Activated CD8-positive, alpha-beta memory T cell treated with anti-CD3 and anti-CD28 coated beads, Interleukin-2, amount 50 U/mL, for 1 hour (primary cell): ENCODE data around the gene MRPL32.

Experiments used
- DNase-seq: peaks from one replicate; pipeline ENCODE4 v3.0.0-alpha.2; 2020; ENCODE audit errors: extremely low read depth

MRPL32 gene

DNA sequence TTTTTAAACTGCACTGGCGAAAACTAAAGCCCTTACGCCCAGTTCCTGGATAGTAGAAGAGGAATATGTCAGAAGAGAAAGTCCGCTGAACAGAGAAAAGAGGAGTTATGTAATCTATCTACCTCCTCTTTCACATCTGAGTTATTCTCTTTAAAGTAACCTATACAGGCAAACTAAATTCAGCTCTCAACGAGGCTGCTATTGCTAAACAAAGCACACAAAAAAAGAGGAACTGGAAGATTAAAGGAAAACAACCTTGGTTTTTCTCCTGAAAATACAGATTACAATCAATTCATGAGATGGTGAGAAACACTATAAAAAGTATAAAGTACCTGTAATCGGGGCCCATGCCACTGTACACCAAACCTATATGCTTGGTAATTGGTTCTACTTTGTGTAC, 6.0 kb upstream of the MRPL32 start:
- no peak for DNase-seq

DNA sequence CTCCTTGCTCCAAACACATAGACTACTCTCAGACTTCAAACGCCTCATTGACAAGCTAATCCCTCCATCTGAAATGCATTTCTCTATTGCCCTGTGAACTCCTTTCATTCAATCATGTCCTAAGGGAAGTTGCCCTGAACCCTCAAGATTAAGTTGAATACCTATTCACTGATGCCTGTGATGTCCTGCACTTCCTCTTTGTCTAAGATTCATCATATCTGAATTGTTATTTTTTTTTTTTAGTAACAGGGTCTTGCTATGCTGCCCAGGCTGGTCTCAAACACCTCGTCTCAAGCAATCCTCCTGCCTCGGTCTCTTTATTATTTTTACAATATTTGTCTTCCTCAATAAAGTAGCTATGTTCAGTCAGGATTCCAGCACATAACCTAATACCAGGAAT, 3.4 kb upstream of the MRPL32 start:
- DNase-seq: no peak

DNA sequence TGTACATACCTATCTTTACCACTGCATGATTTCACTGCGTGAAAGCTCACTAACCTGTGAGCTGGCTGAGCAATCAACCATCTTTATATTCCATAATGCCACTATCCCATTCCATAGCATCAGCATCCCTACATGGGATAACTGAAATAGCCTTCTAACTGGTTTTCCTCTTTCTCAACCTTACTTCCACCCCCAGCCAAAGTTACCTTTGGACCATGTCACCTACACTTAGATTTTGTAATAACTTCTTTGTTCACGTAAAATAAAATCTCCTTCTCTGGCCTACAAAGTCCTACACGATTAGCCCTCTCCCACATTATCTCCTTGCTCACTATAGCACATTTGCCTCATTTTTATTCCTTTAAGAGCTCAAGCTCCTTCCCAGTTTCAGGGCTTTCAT, 2.7 kb upstream of the MRPL32 start:
- DNase-seq: no peak

DNA sequence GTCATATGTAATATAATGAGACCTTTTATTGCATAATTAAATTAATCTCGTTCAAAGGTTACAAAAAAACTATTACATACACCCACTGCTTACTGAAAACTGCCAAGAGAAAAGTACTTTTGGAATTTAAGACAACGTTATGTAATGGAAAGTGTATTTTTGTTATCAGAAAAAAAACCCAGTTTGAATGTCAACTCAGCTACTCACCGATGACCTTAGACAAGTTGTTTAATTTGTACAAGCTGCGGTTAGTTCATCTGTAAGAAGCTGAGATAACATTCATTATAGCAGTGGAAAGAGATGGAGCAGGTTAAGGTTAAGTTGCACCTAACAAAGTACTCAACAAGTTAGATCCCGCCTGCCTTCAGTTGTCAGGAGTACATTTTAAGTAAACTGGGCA, 1.3 kb upstream of the MRPL32 start:
- DNase-seq: no peak

DNA sequence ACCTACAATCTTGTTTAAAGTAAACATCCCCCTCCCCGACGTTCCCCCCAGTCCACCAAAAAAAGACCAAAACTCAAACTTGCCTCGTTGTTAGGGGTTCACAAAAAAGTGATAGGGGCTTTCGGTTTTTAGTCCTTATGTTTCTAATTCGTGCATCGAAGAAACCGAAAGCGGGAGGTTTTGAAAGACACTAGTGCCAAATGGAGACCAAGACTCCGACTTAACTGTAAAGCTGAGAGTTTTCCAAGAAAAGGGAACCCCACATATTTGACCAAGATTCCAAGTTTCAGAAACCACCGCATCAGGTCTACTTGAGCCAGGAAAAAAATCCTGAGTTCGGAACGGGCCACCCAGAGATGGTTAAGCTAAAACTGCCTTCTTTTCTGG, 736 bp upstream of the MRPL32 start:
- no peak for DNase-seq

DNA sequence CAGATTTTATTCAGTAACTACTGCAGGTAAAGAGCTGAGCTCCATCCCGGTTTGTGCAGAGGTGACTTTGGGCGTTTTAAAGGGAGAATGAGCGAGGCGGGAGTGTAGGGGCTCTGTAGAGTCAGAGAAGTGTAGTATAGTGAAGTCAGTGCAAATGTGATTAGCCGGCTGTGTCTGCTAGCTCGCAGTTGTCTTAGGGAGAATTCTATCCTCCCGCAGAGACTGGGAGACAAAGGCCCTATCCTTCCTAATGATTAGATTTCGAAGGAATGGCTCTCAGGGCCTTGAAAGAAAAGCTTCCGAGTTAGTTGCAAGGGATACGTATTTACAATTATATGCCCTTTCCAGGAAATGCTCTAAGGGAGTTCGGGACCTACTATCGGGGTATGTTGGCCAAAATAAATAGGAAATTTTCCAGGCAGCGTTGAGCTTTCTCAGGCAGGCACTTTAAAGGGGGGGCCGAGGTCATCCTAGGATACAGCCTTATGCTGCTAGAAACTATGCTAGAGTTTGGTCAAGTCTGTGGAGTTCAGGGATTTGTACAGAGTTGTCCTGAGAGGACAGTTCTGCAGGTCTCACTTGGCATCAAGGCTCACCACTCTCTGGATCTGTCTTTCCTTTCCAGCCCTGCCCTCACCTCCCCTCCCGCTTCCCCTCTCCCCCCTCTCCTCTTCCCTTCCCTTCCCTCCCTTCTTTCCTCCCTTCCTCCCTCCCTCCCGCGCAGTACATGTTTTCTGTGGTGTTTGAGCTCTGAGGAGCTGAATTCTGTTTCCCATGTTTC, 825 bp downstream of the MRPL32 start:
- DNase-seq: no peak

DNA sequence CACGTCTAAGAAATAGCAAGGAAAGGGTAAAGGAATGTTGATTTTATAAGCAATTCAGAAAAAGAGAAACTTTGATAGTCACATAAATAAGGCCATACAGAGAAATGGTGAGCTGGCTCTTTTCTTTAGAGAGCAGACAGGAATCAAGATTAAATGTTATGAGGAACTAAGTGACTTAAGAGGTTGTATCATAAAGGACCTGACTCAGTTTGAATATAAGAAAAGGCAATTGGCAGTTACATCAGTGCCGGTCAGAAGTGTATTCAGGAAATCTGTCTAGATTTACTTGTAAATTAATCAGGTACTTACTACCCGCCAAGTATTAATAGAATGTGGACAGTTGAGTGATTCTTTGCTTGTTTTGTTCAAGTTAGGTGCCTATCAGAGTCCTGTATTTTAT, 2.1 kb downstream of the MRPL32 start:
- DNase-seq: no peak

DNA sequence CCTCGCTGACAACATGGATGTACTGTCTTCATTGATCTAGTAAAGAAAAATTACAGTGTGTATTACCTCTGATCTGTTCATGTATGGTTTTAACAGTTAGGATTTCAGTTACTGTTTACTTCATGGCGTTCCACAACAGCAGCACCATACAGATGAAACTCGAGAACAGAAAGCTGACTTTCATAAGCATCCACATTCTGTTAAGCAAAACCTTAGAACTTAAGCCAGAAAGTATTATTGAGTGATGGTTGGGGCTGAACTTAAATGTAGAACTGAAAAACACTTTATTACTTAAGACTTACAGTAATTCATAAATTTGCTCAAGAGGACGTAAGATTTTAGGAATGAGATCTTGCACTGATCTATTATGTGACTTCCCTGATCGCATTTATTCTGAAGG, 3.7 kb downstream of the MRPL32 start:
- DNase-seq: no peak

DNA sequence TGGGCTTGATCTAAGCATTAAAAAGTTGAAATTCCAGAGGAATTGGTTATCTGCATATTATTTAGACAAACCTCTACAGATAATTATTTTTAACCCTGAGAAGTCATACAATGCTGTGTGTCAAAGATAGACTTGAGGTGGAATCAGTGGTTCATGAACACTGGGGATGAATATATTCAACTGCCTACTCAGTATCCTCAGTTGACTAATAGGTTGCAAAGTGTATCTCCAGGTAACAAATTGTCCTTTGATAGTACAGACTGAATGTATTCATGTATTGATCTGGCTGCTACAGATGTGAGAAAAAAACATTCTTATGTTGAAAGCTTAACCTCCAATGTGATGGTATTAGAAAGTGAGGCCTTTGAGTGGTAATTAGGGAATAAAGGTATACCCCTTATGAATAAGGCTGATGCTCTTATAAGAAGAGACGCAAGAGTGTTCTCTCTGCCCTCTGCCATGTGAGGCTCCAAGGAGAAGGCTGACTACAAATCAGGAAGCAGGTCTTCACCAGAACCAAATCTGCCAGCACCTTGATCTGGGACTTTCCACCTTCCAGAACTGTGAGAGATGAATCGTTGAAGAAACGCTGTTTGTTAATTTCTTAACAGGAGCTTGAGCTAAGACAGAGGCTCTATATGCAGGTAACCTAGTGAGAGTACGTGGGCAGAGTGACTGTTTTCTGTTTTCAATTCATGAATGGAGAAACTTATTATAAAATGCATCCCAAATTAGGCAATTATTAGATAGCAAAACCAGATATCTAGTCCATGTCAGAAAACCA, 7.5 kb downstream of the MRPL32 start:
- DNase-seq: no peak

DNA sequence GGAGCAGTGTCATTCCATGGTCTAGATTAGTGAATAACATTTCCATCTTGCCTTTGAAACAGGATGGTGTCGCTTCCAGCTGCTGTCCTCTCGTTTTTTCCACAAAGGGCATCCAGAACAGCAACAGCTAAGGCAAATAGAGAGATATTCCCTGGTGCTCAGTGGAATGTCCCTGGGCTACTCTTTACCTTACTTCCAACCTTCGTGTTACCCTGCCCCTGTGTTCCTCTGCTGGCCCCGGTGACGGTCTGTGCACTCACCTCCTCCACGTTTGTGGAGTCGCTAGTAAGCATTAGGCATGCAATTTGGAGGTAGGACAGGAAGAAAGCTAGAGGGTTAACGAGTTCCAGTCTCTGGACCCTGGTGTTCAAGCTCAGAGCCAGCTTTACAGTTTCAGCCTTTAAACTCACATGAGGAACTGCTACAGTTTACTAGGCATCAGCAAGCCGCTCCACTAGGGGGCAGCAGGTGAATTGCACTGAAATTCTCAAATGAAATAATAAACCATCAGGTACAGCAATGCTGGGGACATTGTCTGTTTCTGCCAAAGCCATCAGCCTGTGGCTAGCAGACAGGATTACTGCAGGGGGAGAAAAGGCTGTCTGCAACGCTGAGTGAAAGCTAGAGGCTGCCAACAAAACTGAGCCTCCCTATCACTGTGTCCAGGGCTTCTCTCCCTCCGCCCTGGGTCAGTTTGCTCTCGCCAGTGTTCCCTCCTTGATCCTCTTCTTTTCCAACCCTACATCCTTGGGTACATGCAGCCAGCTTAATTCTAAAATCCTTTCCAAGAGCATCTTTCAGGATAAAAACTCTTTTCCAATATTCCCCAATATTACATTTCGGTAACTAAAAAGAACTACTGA, 9.0 kb downstream of the MRPL32 start:
- peak; percentile 46 for DNase-seq

DNA sequence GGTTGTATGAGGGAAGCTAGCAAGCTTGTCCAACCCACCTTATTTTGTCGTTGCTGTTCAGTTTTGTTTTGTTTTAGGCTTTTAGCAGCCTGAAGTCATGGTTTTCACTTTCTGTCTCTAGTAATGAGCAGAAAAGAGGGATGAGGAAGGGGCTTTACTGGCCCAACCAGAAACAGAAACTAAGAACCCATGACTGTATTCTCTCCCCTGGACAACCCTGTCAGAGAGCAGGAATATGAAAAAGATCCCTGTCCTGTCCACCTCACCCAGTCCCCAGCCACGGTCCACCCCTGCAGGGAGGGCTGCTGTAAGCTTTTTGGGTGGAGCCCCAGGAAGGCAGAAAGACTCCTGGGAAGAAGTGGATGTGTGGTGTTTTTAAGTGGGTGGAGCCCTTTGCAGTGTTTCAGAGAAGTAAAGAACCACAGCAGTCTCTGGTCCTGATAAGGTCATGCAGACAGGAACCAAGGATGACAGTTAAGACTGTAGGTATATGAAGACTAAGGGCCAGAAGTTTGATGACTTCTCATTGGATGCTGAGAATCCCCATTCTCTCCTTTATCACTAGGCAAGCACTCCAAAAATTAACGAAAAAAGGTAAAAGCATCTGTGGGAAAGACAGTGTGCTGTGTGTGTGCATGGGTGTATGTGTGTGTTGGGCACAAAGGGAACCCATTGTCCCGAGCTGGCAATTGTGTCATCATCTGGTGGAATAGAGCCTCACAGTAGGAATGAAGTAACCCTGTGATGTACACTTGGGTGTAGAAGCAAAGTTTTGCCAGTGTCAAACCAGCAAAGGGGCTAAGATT, 13.8 kb downstream of the MRPL32 start:
- no peak for DNase-seq

DNA sequence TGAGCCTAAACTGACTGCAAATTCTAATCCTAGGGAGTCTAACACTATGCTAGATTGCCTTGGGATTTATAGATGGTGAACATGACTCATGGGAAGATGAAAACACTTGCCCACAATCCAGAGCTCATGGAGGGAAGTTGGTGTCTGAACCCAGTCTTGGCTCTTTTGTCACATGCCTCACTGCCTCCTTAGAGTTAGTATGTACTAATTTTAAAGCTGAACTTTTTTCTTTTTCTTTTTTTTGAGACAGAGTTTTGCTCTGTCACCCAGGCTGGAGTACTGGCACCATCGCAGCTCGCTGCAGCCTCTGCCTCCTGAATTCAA, 14.4 kb downstream of the MRPL32 start:
- DNase-seq: no peak

DNA sequence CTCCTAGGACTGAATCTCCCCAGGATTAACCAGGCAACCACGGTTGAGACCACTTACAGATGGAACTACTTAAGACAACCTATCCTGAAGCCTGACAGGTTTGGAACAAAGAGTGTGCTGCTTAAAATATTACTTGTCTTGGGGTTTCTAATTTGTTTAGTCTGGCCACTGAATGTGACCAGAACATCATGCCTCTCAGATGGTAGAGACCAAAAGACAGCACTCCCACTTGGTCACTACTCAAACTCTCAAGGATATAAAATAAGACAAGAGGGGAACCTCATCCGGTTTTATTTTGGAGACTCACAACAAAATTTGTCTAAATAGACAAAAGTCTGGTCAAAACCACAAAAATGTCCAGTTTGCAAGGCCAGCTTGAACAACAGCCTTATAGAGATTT, 15.3 kb downstream of the MRPL32 start:
- no peak for DNase-seq

DNA sequence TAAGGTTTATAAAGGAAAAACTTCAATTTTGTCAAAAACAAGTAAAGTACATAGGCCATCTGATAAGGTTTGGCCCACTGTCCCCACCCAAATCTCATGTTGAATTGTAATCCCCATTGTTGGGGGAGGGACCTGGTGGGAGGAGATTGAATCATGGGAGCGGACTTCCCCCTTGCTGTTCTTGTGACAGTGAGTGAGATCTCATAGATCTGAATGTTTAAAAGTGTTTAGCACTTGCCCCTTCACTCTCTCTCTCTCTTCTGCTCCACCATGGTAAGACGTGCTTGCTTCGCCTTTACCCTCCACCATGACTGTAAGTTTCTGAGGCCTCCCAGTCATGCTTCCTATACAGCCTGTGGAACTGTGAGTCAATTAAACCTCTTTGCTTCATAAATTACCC, 18.2 kb downstream of the MRPL32 start:
- no peak for DNase-seq

DNA sequence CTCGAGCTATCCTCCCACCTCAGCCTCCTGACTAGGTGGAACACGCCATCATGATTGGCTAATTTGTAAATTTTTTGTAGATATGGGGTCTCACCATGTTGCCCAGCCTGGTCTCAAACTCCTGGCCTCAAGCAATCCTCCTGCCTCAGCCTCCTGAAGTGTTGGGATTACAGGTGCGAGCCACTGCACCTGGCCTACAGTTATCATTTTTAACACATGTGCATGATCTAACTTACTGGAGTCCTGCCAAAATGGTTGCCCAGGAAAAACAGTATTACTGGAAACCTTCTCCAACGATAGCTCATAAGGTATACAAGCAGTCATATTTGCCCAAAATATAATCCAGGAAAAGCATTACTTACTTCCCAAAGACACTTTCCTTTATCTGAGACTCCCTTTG, 20.2 kb downstream of the MRPL32 start:
- DNase-seq: no peak

DNA sequence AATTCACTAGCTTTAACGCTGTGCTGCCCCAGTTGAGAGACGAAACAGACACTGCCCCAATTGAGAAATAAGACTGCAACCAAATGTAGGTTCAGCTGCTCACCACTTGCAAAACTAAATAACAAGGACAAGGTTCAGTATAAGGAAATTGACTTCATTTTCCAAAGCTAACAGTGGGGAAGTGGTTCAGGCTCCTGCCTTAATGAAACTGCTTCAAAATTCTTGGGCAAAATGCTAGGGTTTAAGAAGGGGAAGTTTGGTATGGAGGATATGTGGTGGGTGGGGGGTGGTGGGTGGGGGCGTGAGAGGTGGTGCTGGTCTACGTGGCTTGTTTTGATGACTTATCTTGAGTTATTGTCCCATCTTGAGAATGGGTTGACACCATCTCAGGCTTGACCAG, 21.8 kb downstream of the MRPL32 start:
- DNase-seq: no peak

DNA sequence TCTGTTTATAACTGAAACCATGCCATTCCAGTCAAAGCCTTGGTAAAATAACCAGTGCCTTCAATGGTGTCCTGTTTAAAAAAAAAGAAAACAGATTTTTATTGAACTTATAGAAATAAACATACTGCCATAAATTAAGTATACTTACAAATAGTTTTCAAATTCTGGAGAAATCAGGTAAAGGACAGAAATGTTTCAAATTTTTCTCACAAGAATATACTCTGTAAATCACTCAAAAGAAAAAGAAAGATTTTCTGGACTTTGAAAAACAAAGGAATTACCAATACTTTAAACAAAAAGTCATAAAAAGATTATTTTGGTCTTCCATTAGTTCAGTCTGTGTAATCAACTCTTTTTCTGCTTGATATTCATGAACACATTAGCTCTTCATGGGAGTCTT, 23.9 kb downstream of the MRPL32 start:
- DNase-seq: no peak

DNA sequence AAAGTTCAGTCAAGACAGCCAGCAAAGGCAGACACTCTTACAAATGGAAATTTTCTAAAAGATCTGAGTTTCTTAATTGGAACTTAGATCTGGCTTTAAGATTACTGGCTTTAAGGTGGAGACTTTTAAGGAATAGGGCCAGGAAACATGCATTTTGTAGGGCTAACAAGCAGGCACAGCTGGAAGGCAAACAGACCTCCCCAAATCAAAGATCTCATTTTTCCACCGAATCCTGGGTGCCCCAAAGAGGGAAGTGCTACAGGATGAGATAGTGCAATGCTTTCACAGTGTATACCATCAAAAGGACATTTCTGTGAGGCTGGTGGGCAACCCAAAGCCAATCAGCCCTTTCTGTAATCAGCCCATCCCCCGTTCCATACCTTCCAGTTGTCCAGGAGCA, 27.4 kb downstream of the MRPL32 start:
- DNase-seq: no peak

DNA sequence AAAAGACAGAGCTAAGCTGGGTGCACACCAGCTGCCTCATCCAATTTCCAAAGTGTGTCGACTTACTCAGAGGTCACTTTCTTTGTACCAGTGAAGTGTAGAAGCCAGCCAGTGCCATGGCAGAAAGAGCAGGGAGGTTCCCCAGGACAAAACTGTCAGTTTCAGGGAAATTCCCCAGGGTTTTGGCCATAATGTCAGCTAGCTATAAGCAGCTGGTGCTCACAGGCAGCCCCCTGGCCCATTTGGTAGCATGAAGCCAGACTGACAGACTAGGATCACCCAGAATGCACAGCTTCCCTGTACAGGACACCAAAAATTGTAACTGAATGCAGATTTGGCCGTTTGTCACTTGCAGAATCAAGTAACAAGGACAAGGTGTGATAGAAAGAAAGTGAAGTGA, 28.6 kb downstream of the MRPL32 start:
- DNase-seq: no peak

DNA sequence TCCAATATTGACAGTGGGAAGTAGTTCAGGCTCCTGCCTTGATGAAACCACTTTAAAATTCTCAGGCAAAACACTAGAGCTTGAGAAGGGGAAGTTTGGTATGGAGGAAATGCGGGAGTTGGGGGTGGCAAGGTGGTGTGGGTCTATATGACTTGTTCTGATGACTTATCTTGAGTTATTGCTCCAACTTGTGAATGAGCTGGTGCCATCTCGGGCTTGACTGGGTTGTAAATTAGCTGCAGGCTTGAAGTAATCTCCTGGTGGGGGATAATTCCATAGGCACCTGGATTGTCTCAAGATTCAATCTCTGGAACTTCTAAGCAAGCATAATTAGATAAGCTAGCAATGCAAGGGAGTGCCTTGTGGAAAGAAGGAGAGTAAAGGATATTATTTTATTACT, 29.0 kb downstream of the MRPL32 start:
- DNase-seq: no peak

DNA sequence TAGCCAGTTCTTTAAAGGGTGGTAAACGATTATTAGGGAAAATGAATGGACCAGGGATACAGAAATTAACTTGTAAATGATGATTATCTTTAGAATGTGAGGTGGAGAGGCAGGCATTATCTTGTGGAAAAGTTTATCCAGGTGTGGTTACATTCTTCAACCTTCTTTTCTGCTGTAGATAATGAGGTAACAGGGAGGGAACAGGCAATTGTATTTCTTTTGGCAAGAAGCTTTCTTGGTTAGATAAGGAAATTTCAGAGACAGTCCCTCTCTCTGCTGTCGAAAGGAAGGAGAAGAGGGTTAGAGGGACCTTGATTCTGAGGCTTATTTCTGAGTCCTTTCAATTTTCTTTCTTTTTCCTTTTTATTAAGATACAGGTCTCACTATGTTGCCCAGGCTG, 32.1 kb downstream of the MRPL32 start:
- DNase-seq: no peak
